OCI-LY3 (cell line): ENCODE results near the gene ATP6V0A4.

Source experiments
- EZH2phosphoT487 ChIP-seq: fragments of 200-600 bp; shearing (Covaris generic); IDR thresholded peaks from 2 replicates; pipeline ENCODE4 v1.6.1; 2018; ENCODE audit warnings: antibody characterized with exemption, mixed run types, low read depth
- TF ChIP-seq, protein P1 (sequence below): fragments of 200-600, 300-600 bp; sonication (generic); IDR thresholded peaks from 2 replicates; pipeline ENCODE4 v1.5.1; 2014; ENCODE audit warnings: antibody characterized with exemption, low read length, low read depth

DNA sequence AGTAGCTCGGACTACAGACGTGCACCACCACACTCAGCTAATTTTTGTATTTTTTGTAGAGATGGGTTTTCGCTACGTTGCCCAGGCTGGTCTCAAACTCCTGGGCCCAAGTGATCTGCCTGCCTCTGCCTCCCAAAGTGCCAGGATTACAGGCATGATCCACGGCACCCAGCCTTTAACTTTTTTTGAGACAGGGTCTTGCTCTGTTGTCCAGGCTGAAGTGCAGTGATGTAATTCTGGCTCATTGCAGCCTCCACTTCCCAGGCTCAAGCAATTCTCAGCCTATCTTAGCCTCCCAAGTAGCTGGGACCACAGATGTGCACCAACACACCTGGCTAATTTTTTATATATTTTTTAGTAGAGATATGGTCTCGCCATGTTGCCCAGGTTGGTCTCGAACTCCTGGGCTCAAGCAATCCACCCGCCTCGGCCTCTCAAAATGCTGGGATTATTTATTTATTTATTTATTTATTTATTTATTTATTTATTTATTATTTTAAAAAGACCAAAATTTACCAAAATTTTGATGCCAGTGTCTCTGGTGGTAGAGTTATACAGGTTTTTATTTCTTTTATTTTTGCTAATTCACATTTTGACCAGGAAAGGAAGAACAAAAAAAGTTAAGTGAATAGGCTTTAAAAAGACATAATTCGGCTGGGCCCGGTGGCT lies 25.0 kb upstream of the ATP6V0A4 start:
- TF ChIP-seq, protein P1, sequence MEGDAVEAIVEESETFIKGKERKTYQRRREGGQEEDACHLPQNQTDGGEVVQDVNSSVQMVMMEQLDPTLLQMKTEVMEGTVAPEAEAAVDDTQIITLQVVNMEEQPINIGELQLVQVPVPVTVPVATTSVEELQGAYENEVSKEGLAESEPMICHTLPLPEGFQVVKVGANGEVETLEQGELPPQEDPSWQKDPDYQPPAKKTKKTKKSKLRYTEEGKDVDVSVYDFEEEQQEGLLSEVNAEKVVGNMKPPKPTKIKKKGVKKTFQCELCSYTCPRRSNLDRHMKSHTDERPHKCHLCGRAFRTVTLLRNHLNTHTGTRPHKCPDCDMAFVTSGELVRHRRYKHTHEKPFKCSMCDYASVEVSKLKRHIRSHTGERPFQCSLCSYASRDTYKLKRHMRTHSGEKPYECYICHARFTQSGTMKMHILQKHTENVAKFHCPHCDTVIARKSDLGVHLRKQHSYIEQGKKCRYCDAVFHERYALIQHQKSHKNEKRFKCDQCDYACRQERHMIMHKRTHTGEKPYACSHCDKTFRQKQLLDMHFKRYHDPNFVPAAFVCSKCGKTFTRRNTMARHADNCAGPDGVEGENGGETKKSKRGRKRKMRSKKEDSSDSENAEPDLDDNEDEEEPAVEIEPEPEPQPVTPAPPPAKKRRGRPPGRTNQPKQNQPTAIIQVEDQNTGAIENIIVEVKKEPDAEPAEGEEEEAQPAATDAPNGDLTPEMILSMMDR, result no peak
- TF ChIP-seq EZH2phosphoT487, result no peak
